Neuronal stem cell (in vitro differentiated cells): ENCODE data around the gene TAMALIN. TPM values are rescaled to one million over a fixed set of nuclear protein-coding genes. Genes with fewer than 3 reads are reported as not detected.

Experiments used
- DNase-seq: peaks from one replicate; pipeline ENCODE4 v3.0.0-alpha.2; 2013; ENCODE audit warnings: low spot score
- H2AFZ ChIP-seq: one replicate; pipeline ENCODE4 v1.6.1; 2013; ENCODE audit warnings: mild to moderate bottlenecking, low read length, inconsistent platforms
- H2AK5ac ChIP-seq: 2 replicates; pipeline ENCODE4 v1.6.1; 2013; ENCODE audit warnings: low read depth, mild to moderate bottlenecking, inconsistent platforms, low read length, moderate library complexity, mixed read lengths
- H2BK120ac ChIP-seq: 2 replicates; pipeline ENCODE4 v1.6.1; 2013; ENCODE audit warnings: low read depth, mild to moderate bottlenecking, inconsistent platforms, low read length, moderate library complexity, mixed read lengths
- H2BK12ac ChIP-seq: one replicate; pipeline ENCODE4 v1.6.1; 2013; ENCODE audit warnings: low read length, inconsistent platforms
- H2BK15ac ChIP-seq: 2 replicates; pipeline ENCODE4 v1.6.1; 2013; ENCODE audit warnings: mild to moderate bottlenecking, low read length, inconsistent platforms, mixed read lengths
- H2BK5ac ChIP-seq: one replicate; pipeline ENCODE4 v1.6.1; 2013; ENCODE audit warnings: inconsistent platforms, mild to moderate bottlenecking, low read length, moderate library complexity
- H3K14ac ChIP-seq: one replicate; pipeline ENCODE4 v1.6.1; 2013; ENCODE audit warnings: low read length, inconsistent platforms
- H3K18ac ChIP-seq: 2 replicates; pipeline ENCODE4 v1.6.1; 2013; ENCODE audit warnings: low read length, inconsistent platforms
- H3K23ac ChIP-seq: 2 replicates; pipeline ENCODE4 v1.6.1; 2013; ENCODE audit warnings: low read depth, mild to moderate bottlenecking, mixed read lengths, low read length, inconsistent platforms; ENCODE audit not compliant: poor library complexity
- H3K27ac ChIP-seq: replicated peaks from 3 replicates; pipeline ENCODE4 v1.5.1; 2013; ENCODE audit warnings: low read length, inconsistent platforms
- H3K27me3 ChIP-seq, 3 experiments: 2 replicates each; pipeline ENCODE4 v1.6.1; 2013; ENCODE audit warnings: low read length in 3 of 3, mild to moderate bottlenecking in 2 of 3, inconsistent platforms in 1 of 3, low read depth in 1 of 3, mixed read lengths in 1 of 3, moderate library complexity in 1 of 3; ENCODE audit not compliant: control insufficient read depth in 3 of 3, insufficient read depth in 3 of 3
- H3K36me3 ChIP-seq, 2 donors: replicated peaks in 1 of 2; 2 replicates each; pipeline ENCODE4 v1.6.1; 2013; ENCODE audit warnings: low read length in 2 of 2; ENCODE audit not compliant: control insufficient read depth in 2 of 2, insufficient read depth in 2 of 2
- H3K4ac ChIP-seq: 2 replicates; pipeline ENCODE4 v1.6.1; 2013; ENCODE audit warnings: inconsistent platforms, mild to moderate bottlenecking, low read length, moderate library complexity
- H3K4me1 ChIP-seq, 2 donors: 1 replicate in 1 of 2; 2 replicates in 1 of 2; pipeline ENCODE4 v1.6.1; 2013; ENCODE audit warnings: low read length in 2 of 2, low read depth in 1 of 2; ENCODE audit not compliant: control insufficient read depth in 2 of 2, insufficient read depth in 1 of 2
- H3K4me2 ChIP-seq: one replicate; pipeline ENCODE4 v1.6.1; 2013; ENCODE audit warnings: mild to moderate bottlenecking, low read length, inconsistent platforms; ENCODE audit not compliant: insufficient read depth, poor library complexity, severe bottlenecking
- H3K4me3 ChIP-seq, 2 donors: 2 replicates each; pipeline ENCODE4 v1.5.1; 2013; ENCODE audit warnings: low read length in 2 of 2, mild to moderate bottlenecking in 2 of 2, inconsistent platforms in 1 of 2, moderate library complexity in 1 of 2
- H3K79me1 ChIP-seq: one replicate; pipeline ENCODE4 v1.6.1; 2013; ENCODE audit warnings: low read depth, mild to moderate bottlenecking, inconsistent platforms, low read length, moderate library complexity
- H3K9ac ChIP-seq: one replicate; pipeline ENCODE4 v1.6.1; 2013; ENCODE audit warnings: mild to moderate bottlenecking, low read depth, low read length, inconsistent platforms; ENCODE audit not compliant: poor library complexity
- H3K9me3 ChIP-seq, 2 donors: replicated peaks in 1 of 2; 2 replicates each; pipeline versions ENCODE3 to v1.6.1; 2013; ENCODE audit warnings: low read length in 2 of 2, mild to moderate bottlenecking in 2 of 2, inconsistent platforms in 1 of 2, low read depth in 1 of 2, mixed read lengths in 1 of 2, moderate library complexity in 1 of 2; ENCODE audit not compliant: control insufficient read depth in 2 of 2, insufficient read depth in 1 of 2
- H4K8ac ChIP-seq: one replicate; pipeline ENCODE4 v1.6.1; 2013; ENCODE audit warnings: low read depth, mild to moderate bottlenecking, inconsistent platforms, low read length, moderate library complexity
- H4K91ac ChIP-seq: one replicate; pipeline ENCODE4 v1.6.1; 2013; ENCODE audit warnings: low read length, low read depth, mild to moderate bottlenecking, inconsistent platforms; ENCODE audit not compliant: poor library complexity
- WGBS, 2 donors: extraction: QIAGEN DNeasy Blood & Tissue Kit; methylation state at CpG; one replicate each; pipeline ENCODE4 v1.1.7; 2013; ENCODE audit warnings: missing lambda C conversion rate in 2 of 2, mixed read lengths in 1 of 2; ENCODE audit not compliant: insufficient read length in 2 of 2, insufficient replicate concordance in 1 of 2; ENCODE audit errors: extremely low coverage in 2 of 2; 5-methylcytosine and 5-hydroxymethylcytosine counted together
- polyA plus RNA-seq, 2 experiments: library from polyadenylated mRNA; stranded (reverse); fragments of 200-250 nt; gene quantifications; one replicate each; pipeline ENCODE4 v1.2.3, GENCODE V29; 2013

The TAMALIN gene
- polyA plus RNA-seq (2013, experiment 1 of 2), result 11.1 TPM
- polyA plus RNA-seq (2013, experiment 2 of 2), result 10.9 TPM

GRCh38 chr12:52006726-52007157, at the start of gene TAMALIN:
Gene TAMALIN, plus strand, starts transcription at chr12:52006946. Its CDS starts 74 bp downstream, at chr12:52007020.
- Histone ChIP-seq H3K79me1 (no peaks in the 10 kb centered on the region), H3K14ac (peak within 1 kb of the TSS; percentile 51), H3K9ac (peak within 1 kb of the TSS; percentile 94), H4K8ac (no peak within 1 kb of the TSS), H3K18ac (peak within 1 kb of the TSS; percentile 98), H2BK5ac (peak within 1 kb of the TSS; percentile 27), H3K9me3 (peaks cover 2 to 7% of the 10 kb centered on the region in 2 donors), H2BK12ac (peak within 1 kb of the TSS; percentile 68), H2AK5ac (peak within 1 kb of the TSS; percentile 85), H3K27ac (no peak within 1 kb of the TSS), H3K36me3 (peaks cover 2 to 23% of the 10 kb centered on the region in 2 donors), H3K23ac (peak within 1 kb of the TSS; percentile 48), H3K4me1 (peaks cover 24 to 28% of the 10 kb centered on the region in 2 donors), H3K4me3 (peak within 1 kb of the TSS in 1 of 2 donors; percentile 84), H4K91ac (no peak within 1 kb of the TSS), H2BK15ac (peak within 1 kb of the TSS; percentile 87), H3K4ac (no peak within 1 kb of the TSS), H3K4me2 (peak within 1 kb of the TSS; percentile 96), H2AFZ (no peak within 1 kb of the TSS), H3K27me3 (peaks cover 0 to 29% (median 0%) of the 10 kb centered on the region in 3 experiments), H2BK120ac (peak within 1 kb of the TSS; percentile 76)
- peak; percentile 68 for DNase-seq
- no CpG with 5 or more reads among the region's 60 CpGs for WGBS, 2 donors

- Histone ChIP-seq H3K23ac (no peak overlapping the region), H3K4me3 (no peak overlapping the region), H3K4me2 (no peak overlapping the region), H4K91ac (no peak overlapping the region), H3K4me1 (peaks cover 0 to 15% of the 10 kb centered on the region in 2 donors), H3K9ac (no peak overlapping the region), H3K36me3 (peaks cover 1 to 82% of the 10 kb centered on the region in 2 donors), H2AK5ac (no peak overlapping the region), H3K27ac (no peak overlapping the region), H2BK15ac (no peak overlapping the region), H3K14ac (no peak overlapping the region), H2BK5ac (no peak overlapping the region), H2BK120ac (no peak overlapping the region), H2BK12ac (no peak overlapping the region), H2AFZ (no peak overlapping the region), H4K8ac (no peak overlapping the region), H3K79me1 (peaks cover 8% of the 10 kb centered on the region), H3K9me3 (peaks cover 0 to 19% of the 10 kb centered on the region in 2 donors), H3K4ac (no peak overlapping the region), H3K27me3 (no peaks in the 10 kb centered on the region), H3K18ac (no peak overlapping the region)
- DNase-seq, result no peak
- WGBS, 2 donors, result no CpG with 5 or more reads among the region's 13 CpGs
These were observed 48.2 kb upstream of the TAMALIN start for GRCh38 chr12:51958542-51958941.

GRCh38 chr12:51959211-51959610, 47.5 kb upstream of the TAMALIN start:
- no peak overlapping the region for H3K9ac ChIP-seq
- H3K27me3 ChIP-seq, result no peaks in the 10 kb centered on the region
- H4K91ac ChIP-seq, result no peak overlapping the region
- DNase-seq, result no peak
- H3K14ac ChIP-seq, result no peak overlapping the region
- peaks cover 0 to 23% of the 10 kb centered on the region in 2 donors for H3K9me3 ChIP-seq
- no peak overlapping the region for H2BK15ac ChIP-seq
- peaks cover 8% of the 10 kb centered on the region for H3K79me1 ChIP-seq
- no peak overlapping the region for H3K18ac ChIP-seq
- no peak overlapping the region for H3K23ac ChIP-seq
- no peak overlapping the region for H2AFZ ChIP-seq
- H3K4me3 ChIP-seq, result no peak overlapping the region
- H3K4me1 ChIP-seq, result peaks cover 0 to 8% of the 10 kb centered on the region in 2 donors
- H4K8ac ChIP-seq, result no peak overlapping the region
- H2AK5ac ChIP-seq, result no peak overlapping the region
- H2BK5ac ChIP-seq, result no peak overlapping the region
- no peak overlapping the region for H3K4me2 ChIP-seq
- H3K36me3 ChIP-seq, result peaks cover 1 to 89% of the 10 kb centered on the region in 2 donors
- no CpG with 5 or more reads among the region's 3 CpGs for WGBS, 2 donors
- H2BK120ac ChIP-seq, result no peak overlapping the region
- no peak overlapping the region for H3K27ac ChIP-seq
- no peak overlapping the region for H3K4ac ChIP-seq
- H2BK12ac ChIP-seq, result no peak overlapping the region

DNA sequence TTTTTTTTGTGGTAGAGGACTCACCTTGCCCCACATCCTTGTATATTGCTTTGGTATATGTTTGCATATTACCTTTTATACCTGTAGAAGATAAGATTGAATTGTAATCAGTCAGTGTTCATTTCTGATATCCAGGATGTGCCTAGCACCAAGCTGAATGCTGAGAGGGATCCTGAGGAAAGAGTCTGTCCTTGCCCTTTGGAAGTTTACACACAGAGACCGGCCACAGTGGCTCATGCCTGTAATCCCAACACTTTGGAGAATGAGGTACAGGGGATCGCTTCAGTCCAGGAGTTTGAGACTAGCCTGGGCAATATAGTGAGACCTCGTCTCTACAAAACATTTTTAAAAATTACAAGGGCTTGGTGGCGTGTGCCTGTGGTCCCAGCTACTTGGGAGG, 46.8 kb upstream of the TAMALIN start:
- H3K4me1 ChIP-seq, result peaks cover 0 to 2% of the 10 kb centered on the region in 2 donors
- no CpG with 5 or more reads among the region's 4 CpGs for WGBS, 2 donors

More for the DNA sequence above, 46.8 kb upstream of the TAMALIN start:
- Histone ChIP-seq H3K27me3 (no peaks in the 10 kb centered on the region), H3K4me2 (no peak overlapping the region), H3K27ac (no peak overlapping the region), H2BK12ac (no peak overlapping the region), H3K36me3 (peaks cover 1 to 89% of the 10 kb centered on the region in 2 donors), H2BK5ac (no peak overlapping the region), H4K91ac (no peak overlapping the region), H3K9ac (no peak overlapping the region), H2BK120ac (no peak overlapping the region), H2AFZ (no peak overlapping the region), H2BK15ac (no peak overlapping the region), H3K4ac (no peak overlapping the region), H3K9me3 (peaks cover 0 to 26% of the 10 kb centered on the region in 2 donors), H4K8ac (no peak overlapping the region), H3K14ac (no peak overlapping the region), H3K23ac (no peak overlapping the region), H3K4me3 (no peak overlapping the region), H2AK5ac (no peak overlapping the region), H3K18ac (no peak overlapping the region), H3K79me1 (peaks cover 8% of the 10 kb centered on the region)
- no peak for DNase-seq
